GM19043 (cell line): ENCODE measurements around the gene ADPRH.
"Not testable (repeated sequence)": the region's sequence is repeated elsewhere in the genome, so short reads cannot be mapped to it uniquely, and the experiment has no call there.

Experiments
- ATAC-seq: cut with Tn5 transposase; IDR thresholded peaks from one replicate; pipeline ENCODE4 v1.9.1; 2021; ENCODE audit warnings: low read depth; ENCODE audit not compliant: unreplicated experiment

Gene ADPRH

DNA sequence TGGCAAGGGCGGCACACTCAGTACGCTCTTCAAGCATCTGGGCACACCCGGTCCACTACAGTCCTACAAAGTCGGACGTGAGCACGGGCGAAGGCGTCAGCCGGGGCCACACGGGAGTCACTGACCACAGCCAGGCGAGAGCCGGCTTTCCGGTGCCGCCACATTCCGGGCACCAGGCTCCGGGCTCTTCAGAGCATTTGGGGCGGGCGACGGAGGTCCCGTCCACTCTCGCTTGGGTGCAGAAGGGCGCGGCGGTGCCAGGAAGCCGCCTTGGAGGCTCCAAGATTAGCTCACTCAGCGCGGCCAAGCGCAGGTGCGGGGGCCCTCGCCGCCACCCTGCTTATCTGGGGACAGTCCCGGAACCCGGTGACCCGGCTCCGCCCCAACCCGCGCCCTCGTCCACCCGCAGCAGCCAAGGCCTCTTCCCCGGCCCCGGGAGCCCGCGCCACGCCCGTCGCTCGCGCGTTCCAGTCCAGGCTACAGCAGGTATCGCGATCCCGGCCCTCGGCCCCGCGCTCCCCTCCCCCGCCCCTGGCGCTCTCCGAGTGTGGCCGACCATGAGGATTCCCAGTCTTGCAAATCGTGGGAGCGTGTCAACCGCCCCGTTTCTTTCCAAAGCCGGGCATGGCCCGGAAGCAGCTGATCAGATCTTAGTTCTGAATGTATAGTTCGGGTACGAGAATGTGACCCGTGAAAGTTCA is at the start of gene ADPRH:
TSS of gene ADPRH (plus strand) at position 127 of the 701 bp plus-strand sequence. CDS start 2,678 bp downstream, outside the sequence.
- ATAC-seq, result peak; percentile 43

DNA sequence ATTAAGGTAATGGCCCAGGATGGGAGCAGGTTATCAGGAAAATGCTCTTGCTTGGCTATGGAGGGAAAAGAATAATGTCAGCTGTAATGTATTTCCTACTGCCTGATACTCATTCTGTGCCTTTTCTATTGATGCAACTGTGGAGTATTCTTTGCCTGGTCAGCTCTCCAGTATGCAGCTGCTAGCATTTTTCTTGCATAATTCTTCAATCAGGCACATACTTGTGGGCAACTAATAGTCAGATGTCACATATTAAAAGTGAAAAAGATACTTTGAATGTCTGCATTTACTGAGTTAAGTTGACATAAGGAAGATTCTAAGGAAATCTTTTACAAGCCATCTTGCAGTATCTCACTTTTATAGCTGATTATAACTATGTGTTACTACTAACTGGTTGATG is 49.4 kb upstream of the ADPRH start:
- ATAC-seq, result no peak

DNA sequence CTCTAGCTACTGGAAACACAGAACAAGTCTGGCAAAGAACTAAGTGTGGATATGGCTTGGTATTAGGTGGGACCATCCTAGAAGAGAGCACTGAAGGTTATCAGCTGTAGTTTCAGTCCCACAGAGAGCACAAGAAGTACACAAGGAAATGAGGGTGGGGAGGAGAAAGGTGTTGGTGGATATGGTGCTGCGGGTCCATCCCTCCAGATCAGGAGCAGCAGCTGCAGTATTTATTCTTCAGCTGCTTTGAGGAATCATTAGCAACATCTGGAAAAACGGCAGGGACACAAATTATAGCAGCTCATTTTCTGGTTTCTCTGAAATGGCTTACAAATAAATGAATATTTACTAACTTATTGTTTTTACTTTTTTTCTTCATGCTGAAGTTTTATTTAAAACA is 48.8 kb upstream of the ADPRH start:
- no peak for ATAC-seq

DNA sequence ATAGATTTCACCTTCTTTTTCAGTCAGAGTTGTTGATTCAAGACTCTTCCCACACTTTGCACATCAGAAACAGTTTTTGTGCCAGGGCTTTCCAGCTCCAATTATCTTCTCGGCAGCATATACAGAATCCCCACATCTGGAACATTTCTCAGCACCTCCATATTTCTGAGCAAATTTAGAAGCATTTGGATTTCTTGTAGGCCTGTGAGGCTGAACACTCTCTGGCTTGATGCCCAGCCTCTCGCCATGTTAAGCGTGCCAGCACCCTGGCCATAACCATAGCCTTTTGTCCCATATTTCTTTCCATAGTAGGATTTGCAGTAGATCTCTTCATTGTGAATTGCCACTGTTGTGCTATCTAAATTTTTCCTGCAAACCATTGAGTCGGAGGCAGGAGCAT is 48.1 kb upstream of the ADPRH start:
- no peak for ATAC-seq

DNA sequence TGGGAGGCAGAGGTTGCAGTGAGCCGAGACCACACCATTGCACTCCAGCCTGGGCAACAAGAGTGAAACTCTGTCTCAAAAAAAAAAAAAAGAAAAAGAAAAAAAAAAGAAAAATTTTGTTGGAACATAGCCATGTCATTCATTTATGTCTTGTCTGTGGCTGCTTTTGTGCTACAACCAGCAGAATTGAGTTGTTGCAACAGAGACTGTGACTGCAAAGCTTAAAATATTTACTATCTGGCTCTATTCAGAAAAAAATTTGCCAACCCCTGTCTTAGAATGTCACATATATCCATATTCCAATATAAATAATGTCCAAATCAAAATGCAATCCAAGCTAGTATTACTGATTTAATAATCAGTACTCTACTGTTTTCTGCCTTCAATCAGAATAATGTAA is 45.0 kb upstream of the ADPRH start:
- no peak for ATAC-seq

DNA sequence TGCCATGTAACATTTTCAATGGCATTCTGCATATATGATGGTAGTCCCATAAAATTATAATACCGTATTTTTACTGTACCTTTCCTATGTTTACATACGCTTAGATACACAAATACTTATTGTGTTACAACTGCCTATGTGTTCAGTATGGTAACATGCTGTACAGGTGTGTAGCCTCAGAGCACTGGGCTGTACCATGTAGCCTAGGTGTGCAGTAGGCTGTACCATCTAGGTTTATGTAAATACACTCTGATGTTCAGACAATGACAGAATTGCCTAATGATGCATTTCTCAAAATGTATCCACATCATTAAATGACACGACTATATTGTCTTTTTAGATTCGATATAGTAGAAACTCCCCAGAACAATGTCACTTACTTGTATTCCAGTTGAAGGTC is 42.5 kb upstream of the ADPRH start:
- no peak for ATAC-seq

DNA sequence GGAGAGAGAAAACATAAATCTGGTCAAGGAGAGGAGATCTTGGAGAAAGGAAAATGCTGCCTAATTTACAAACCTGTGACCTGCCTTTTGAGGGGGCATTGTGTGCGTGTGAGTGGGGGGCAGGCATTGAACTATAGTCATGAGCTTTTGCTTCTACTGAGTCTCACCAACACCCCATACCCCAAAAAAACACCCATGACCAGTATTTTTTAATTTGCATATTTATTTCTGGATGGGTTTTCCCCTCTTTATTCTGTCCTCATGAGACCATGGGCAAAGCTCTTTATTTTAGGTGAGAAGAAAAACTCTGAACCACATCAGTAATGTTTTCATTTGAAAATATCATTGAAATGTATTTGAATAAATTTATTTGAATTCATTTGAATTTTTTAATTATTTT is 40.5 kb upstream of the ADPRH start:
- no peak for ATAC-seq

DNA sequence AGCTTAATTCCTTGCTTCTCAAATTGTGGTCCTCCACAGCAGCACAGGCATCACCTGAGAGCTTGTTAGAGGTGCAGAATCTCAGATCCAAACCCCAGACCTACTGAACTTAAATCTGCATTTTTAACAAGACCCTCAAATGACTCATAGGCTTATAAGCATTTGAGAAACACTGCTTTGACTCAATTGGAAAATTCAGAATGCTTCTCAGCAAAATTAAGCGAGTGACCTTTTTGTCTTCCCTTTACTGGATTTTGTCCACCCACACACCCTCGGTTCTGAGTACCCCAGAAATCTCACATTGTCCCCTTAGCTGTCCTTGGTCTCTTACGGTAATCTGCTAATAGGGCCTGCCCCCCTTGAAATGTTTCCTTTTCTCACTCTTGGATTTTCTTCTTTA is 37.7 kb upstream of the ADPRH start:
- ATAC-seq, result no peak

DNA sequence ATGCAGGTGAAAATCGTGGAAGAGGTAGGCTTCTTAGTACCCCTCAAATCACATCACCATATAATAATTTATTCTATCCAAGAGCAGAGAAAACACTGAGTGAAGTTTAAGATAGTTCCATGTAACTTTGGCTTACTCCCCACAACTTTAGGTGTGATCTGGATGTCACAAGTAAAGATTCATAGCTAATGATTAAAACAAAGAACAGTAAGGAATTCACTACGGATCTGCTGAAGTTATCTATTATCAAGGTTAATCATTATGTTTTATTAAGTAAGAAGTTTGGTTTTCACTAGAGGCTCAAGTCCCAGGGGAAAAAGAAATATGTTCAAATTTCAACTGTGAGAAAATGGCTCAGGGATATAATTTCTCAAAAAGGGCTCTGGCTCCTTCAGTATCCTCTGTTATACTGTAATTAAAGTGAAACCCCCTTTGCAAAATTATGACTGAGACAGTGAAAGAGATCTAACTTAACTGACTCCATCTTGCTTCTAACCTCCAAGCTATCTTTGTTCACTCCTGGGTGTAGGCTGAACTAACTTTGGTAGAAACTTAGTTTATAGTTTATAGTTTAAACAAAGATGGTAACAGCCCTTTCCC is 37.0 kb upstream of the ADPRH start:
- peak; percentile 44 for ATAC-seq

DNA sequence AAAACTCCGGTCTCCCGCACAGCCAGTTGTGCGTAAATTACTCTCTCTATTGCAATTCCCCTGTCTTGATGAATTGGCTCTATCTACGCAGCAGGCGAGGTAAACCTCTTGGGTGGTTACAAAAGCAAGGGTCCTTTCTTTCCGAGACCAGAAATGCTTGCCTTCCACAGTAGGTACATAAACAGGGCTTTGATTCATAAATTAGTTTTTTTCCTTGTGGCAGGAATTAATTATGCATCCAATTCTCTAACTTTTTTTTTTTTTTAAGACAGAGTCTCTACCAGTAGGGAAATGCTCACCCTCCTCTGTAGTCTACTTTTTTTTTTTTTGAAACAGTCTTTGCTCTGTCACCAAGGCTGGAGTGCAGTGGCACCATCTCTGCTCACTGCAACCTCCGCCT is 36.1 kb upstream of the ADPRH start:
- no peak for ATAC-seq

DNA sequence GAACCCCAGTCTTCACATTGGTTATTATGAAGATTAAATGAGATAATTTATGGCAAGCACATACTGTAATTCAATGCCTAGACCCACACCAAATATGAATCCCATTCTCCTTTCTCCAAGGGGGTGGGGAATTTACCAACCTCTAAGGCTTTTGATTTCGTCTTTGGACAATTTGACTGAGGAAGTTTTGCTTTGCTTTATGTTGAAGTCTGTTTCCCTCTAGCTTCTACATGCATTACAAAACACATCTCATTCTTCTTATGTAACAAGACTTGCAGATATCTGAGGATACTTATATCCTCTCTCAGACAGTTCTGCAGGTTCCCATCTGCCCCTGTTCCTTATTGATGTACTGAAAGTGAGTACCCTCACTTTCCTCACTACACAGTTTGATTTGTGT is 32.1 kb upstream of the ADPRH start:
- no peak for ATAC-seq

DNA sequence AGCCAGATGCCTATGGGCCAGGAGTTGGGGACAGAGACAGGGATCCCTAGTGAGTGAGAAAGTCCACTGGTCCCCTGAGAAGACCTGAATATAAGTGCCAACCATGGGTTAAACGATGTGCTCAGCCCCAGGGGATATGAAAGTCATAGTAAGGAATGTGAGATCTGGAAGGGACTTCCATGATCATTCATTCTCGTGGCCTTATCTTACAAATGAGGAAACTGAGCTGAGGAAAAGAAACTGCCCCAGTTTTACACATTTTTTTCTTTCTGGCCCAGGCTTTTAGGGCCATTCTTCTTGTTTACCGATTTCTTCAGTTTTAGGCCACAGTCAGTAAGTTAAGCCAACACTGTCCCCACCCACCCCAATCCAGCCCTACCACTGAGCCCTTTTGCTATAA is 31.0 kb upstream of the ADPRH start:
- no peak for ATAC-seq

DNA sequence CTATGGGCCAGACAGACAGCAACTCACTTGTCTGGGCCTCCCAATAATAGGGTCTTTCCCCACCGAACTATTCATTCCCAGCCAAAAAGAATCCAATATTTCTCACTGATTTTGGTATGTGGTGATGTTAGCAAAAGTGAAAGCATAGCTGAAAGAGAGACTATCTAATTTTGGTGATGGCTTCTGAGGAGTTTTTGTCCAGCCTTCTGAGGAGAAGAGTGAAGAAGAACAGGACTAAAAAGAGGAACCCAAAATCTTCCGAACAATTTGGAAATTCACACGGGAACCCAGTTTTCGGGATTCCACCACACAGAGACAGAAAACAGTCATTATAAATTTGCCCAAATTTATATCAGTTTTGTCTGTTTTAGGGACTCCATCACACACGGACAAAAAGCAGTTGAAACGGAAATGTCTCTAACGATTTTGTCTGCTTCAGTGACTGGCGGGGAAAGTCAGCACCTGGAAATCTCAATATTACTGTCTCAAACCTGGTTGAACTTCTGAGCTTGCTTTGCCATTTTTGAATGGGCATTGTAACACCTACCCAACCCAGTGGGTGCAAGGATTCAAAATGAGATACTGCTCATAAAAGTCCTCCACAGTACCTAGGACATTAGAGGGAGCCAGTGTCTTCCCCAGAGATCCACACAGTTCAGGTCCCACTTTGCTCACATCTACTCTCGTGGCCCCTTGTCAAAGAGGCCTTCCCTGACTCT is 28.9 kb upstream of the ADPRH start:
- peak; percentile 42 for ATAC-seq

DNA sequence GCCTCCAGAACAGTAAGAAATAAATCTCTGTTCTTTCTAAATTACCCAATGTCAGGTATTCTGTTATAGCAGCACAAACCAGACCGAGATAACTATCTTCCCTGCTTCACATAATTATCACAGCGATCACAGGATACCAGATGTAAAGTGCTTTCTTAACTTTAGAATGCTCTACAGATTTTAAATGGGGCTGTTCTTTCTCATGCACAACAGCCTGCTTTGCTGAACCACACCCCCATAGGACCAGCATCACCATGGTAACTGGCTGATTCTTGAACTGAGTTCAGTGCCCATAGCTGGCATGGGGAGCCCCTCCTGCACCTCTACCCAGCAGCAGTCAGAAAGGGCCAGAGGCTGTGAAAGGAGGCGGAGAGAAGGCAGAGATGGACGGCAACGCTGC is 27.7 kb upstream of the ADPRH start:
- no peak for ATAC-seq

DNA sequence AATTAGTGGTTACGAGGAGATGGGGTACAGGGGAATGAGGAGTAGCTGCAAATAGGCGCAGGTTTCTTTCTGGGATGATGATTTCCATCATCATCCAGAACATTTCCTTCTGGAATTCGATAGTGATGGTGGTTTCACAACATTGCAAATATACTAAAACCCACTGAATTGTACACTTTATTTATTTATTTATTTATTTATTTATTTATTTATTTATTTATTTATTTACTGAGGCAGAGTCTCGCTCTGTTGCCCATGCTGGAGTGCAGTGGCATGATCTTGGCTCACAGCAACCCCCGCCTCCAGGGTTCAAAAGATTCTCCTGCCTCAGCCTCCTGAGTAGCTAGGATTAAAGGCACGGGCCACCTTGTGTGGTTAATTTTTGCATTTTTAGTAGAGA is 26.4 kb upstream of the ADPRH start:
- not testable (repeated sequence) for ATAC-seq

DNA sequence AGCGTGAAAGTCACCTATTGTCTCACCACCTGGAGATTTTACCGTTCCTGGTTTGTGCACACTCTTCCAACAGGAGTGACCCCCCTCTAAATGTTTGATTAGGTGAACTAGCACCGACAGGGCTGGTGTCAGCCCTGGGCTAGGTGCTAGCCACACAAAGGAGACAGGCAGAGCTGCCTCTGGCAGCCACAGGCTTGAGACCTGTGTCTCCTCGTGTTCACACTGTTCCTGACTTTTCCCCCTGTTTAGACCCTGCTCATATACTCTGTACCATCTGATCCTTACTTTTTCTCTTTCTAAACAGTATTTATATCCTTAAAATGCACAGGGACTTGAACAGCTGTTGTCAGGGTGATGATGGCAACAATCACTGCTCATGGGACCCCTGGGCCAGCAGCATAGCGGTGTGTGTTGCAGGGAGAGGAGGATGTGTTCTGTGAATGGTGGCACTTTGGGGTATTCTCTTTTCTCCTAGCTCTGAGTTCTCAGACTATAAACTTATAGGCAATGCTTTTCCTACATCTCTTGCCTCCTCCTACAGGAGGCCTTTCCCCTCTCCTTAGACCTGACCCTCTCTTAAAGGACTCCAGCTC is 25.4 kb upstream of the ADPRH start:
- no peak for ATAC-seq

DNA sequence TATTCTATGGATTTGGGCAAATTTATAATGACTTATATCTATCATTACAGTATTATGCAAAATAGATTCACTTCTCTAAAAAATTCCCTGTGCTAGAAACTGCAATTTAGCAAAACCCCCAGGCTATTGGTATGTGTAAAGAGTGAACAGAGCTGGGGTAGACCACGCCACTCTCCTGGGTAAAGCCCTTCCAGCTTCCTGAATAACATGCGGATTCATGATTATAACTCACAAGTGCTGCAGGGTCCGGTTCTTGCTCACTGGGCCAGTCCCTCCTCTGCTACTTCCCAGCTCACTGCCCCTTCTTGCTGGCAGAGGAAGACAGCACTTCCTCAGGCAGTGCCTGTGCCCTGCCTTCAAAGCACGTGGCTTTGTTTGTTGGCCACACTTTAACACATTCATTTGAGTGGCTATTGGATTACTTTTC is 24.0 kb upstream of the ADPRH start:
- ATAC-seq, result no peak

DNA sequence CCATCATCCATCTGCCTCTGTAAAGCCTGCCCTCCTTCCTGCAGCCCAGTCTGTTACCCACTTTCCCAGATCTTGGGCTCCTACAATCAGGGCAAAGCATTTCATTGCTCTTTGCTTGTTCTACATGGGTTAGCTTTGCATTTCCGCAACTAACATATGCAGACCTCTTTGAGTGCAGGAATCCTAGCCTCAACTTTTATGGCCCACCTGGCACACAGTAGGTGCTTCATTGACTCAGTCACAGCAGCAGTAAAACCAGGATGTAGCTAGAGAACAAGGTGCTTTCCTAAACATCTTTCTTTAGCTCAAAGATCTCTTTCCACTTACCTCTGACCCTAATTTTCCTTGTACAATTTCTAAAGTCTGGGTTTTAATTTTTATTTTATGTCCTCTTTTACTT is 23.4 kb upstream of the ADPRH start:
- ATAC-seq, result no peak

DNA sequence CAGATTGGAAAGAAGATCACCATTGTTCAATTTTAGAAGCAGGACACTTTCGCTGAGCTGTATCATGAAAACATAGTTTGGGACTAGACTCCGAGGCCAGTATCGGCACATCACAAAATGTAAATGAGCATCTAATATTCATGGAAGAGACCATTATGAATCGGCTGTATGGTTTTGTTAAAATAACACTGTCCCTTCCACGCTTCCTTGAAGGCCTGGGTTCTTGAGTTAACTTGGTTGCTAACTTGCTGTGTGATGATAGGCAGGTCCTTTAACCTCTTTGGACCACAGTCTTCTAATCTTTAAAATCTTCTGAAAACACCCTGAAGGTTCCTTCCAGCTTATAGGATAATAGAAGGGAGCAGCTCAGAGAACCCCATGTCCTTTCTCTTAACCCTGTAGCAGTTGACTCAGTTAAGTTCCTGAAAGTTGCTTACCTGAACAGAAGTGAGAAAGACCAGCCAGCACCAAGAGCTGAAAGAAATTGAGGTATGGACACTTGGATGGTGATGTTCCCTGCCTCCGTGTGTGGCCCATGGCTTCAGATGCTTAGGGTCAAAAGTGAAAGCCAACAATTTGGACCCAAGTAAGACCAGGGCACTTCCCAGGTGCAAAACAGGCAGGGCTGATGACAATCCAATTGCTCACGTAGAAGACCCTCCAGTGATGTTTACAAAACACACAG is 22.0 kb upstream of the ADPRH start:
- ATAC-seq, result no peak

DNA sequence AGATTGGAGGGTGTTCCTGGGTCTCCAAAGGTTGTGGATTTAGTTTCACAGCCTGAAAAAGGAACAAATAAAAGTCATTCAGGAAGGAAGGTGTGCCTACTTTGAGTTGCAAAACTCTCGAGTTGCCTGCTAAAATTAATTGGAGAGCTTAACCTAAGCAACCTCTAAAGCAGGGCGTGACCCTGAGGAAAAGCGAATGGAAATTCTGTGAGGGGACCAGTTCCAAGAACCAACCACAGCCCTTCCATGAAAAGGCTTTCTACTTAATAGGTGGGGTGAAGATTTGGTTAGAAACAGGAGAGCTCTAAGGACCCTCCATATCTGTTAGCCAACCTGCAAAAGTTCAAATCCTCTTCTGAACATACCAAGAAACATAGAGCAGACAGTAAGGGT is 21.4 kb upstream of the ADPRH start:
- ATAC-seq, result no peak
